NCI-H446 (cell line): Measurements from ENCODE around the gene DGLUCY.
A peak's percentile ranks its signal among the peaks of the same experiment; 100 is the strongest.
"Not testable (repeated sequence)": the region's sequence is repeated elsewhere in the genome, so short reads cannot be mapped to it uniquely, and the experiment has no call there.

Source experiments
- DNase-seq, 2 experiments: peaks; one replicate each; lab custom pipeline; 2025; lab: John Stamatoyannopoulos, UW

Gene DGLUCY

GRCh38 chr14:91214306-91214705 lies 100.4 kb downstream of the DGLUCY start:
- no peak for DNase-seq

- no peak for DNase-seq
Observed at GRCh38 chr14:91215381-91215780, 101.5 kb downstream of the DGLUCY start.

- no peak for DNase-seq
Observed at GRCh38 chr14:91216731-91217226, 102.9 kb downstream of the DGLUCY start.

GRCh38 chr14:91218014-91218413 lies 104.1 kb downstream of the DGLUCY start:
- DNase-seq, result no peak

GRCh38 chr14:91219517-91220389 lies 105.9 kb downstream of the DGLUCY start:
- peak; percentile 88 for DNase-seq

- peak; percentile 98 for DNase-seq
Observed at GRCh38 chr14:91220581-91221000, 106.7 kb downstream of the DGLUCY start.

- no peak for DNase-seq
Observed at GRCh38 chr14:91221270-91221669, 107.4 kb downstream of the DGLUCY start.

GRCh38 chr14:91223028-91223783 lies 109.3 kb downstream of the DGLUCY start:
- peak; percentile 57 to 85 for DNase-seq

- DNase-seq, result no peak
Observed at GRCh38 chr14:91225025-91225424, 111.2 kb downstream of the DGLUCY start.

- DNase-seq, result not testable (repeated sequence)
Observed at GRCh38 chr14:91226360-91226759, 112.5 kb downstream of the DGLUCY start.

- DNase-seq, result no peak
Observed at GRCh38 chr14:91227183-91227628, 113.3 kb downstream of the DGLUCY start.

GRCh38 chr14:91228112-91229004 lies 114.5 kb downstream of the DGLUCY start:
- DNase-seq, result no peak

GRCh38 chr14:91229005-91229382 lies 115.1 kb downstream of the DGLUCY start:
- no peak for DNase-seq

GRCh38 chr14:91229743-91230200 lies 115.9 kb downstream of the DGLUCY start:
- no peak for DNase-seq

GRCh38 chr14:91230397-91231035 lies 116.6 kb downstream of the DGLUCY start:
- peak; percentile 60 to 79 for DNase-seq

- peak; percentile 64 to 87 for DNase-seq
Observed at GRCh38 chr14:91231446-91231845, 117.6 kb downstream of the DGLUCY start.

GRCh38 chr14:91232052-91232451 lies 118.2 kb downstream of the DGLUCY start:
- DNase-seq, result no peak

- no peak for DNase-seq
Observed at GRCh38 chr14:91232603-91233002, 118.7 kb downstream of the DGLUCY start.

GRCh38 chr14:91233936-91234790 lies 120.3 kb downstream of the DGLUCY start:
- DNase-seq, result no peak

GRCh38 chr14:91234791-91235114 lies 120.9 kb downstream of the DGLUCY start:
- no peak for DNase-seq
